Measurements from ENCODE around the gene CEP20.
"Not testable (repeated sequence)": the region's sequence is repeated elsewhere in the genome, so short reads cannot be mapped to it uniquely, and the experiment has no call there.

The CEP20 gene

DNA sequence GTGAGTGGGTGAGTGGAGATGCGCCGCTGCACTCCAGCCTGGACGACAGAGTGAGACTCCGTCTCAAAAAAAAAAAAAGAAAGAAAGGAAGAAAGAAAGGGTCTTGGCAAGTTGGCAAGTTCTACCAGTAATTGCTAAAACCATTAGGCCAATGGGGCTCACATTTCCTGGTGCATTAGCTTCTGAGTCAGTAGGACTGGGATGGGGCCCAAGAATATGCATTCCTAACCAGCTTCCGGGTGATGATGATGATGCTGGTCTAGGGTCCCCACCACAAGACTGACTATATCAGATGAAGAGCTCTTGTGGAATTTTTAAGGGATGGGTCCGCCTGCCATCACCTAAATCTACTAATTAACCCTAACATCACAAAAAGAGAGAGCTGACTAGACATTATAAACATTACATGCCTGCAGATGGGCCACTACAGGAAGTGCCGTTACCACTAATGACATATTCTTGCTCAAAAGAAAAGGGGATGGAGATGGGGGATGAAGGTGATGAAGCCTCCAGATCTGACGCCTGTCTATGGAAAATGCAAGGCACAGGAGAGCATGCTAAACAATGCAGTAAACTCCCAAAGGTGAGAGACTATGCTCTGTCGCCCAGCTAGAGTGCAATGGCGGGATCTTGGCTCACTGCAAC is 44.6 kb downstream of the CEP20 start:
- H3K27ac ChIP-seq: no peak overlapping the region
- no peak overlapping the region for H3K4me3 ChIP-seq (ENCODE audit: low read depth, low read length)
- TF ChIP-seq, protein P1, sequence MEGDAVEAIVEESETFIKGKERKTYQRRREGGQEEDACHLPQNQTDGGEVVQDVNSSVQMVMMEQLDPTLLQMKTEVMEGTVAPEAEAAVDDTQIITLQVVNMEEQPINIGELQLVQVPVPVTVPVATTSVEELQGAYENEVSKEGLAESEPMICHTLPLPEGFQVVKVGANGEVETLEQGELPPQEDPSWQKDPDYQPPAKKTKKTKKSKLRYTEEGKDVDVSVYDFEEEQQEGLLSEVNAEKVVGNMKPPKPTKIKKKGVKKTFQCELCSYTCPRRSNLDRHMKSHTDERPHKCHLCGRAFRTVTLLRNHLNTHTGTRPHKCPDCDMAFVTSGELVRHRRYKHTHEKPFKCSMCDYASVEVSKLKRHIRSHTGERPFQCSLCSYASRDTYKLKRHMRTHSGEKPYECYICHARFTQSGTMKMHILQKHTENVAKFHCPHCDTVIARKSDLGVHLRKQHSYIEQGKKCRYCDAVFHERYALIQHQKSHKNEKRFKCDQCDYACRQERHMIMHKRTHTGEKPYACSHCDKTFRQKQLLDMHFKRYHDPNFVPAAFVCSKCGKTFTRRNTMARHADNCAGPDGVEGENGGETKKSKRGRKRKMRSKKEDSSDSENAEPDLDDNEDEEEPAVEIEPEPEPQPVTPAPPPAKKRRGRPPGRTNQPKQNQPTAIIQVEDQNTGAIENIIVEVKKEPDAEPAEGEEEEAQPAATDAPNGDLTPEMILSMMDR (IDR thresholded peaks at IDR 0.05; ENCODE audit: low read depth, low read length): no peak
- H3K9me3 ChIP-seq (ENCODE audit: severe bottlenecking): no peaks in the 10 kb centered on the region
- no peak for DNase-seq
- no peaks in the 10 kb centered on the region for H3K27me3 ChIP-seq (ENCODE audit: insufficient read depth, low read depth, severe bottlenecking)
- H3K36me3 ChIP-seq: no peaks in the 10 kb centered on the region

DNA sequence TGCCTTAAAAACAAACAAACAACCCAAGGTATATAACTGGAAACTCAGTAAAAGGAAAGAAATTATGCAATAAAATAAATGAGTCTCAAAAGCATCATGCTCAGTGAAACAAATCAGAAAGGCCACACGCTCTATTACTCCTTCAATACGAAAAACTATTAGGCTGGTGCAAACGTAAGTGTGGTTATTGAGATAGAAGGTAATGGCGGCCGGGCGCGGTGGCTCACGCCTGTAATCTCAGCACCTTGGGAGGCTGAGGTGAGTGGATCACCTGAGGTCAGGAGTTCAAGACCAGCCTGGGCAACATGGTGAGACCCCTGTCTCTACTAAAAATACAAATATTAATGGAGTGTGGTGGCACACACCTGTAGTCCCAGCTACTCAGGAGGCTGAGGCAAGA is 49.2 kb downstream of the CEP20 start:
- not testable (repeated sequence) for H3K27me3 ChIP-seq (ENCODE audit: insufficient read depth, low read depth, severe bottlenecking); H3K27ac ChIP-seq; DNase-seq; H3K9me3 ChIP-seq (ENCODE audit: severe bottlenecking); H3K36me3 ChIP-seq; H3K4me3 ChIP-seq (ENCODE audit: low read depth, low read length)

DNA sequence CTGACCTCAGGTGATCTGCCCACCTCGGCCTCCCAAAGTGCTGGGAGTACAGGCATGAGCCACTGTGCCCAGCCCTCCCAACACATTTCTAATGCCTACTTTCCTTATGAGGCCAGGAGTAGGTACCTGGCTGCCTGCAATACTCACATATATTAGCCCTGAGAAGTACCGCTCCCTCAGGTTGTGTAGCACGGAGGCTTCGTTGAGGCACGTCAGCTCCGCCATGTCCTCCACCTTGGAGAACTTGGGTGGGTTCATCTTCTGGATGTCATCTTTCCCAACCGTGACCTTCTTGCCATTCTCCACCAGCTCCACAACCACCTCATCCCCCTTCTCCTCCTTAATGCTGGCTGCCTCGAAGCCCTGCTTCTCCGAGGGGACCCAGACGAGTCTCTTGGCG is 50.6 kb downstream of the CEP20 start:
- no peak overlapping the region for H3K27ac ChIP-seq
- TF ChIP-seq, protein P1 (IDR thresholded peaks at IDR 0.05; ENCODE audit: low read depth, low read length): no peak
- no peaks in the 10 kb centered on the region for H3K9me3 ChIP-seq (ENCODE audit: severe bottlenecking)
- H3K4me3 ChIP-seq (ENCODE audit: low read depth, low read length): no peak overlapping the region
- H3K36me3 ChIP-seq: no peaks in the 10 kb centered on the region
- DNase-seq: no peak
- H3K27me3 ChIP-seq (ENCODE audit: insufficient read depth, low read depth, severe bottlenecking): no peaks in the 10 kb centered on the region

DNA sequence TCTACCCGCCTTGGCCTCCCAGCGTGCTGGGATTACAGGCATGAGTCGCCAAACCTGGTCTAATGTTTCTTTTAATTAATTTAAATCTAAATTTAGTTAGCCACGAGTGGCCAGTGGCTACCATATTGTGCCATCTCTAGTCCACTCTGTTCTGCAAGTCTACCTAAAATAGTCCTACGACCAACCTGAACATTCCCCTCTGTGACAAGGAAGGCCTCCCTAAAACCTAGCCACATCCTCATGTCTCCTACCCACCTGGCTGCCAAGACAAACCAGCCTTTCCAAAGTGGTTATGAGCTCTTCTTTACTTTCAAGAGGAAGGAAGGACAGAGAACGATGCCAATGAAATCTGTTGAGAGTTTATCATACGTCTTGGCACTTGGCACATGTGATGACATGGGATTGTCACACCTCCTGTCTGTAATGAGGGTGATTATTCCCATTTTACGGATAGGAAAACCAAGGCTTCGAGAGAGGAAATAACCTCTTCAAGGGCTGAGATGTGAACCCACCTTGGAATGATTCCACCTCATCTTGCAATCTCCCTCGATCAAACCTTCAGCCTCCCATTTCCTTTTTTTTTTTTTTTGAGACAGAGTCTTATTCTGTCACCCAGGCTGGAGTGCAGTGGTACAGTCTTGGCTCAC is 51.3 kb downstream of the CEP20 start:
- Histone ChIP-seq H3K9me3 (ENCODE audit: severe bottlenecking) (no peaks in the 10 kb centered on the region), H3K36me3 (no peaks in the 10 kb centered on the region), H3K27ac (no peak overlapping the region), H3K4me3 (ENCODE audit: low read depth, low read length) (no peak overlapping the region), H3K27me3 (ENCODE audit: insufficient read depth, low read depth, severe bottlenecking) (no peaks in the 10 kb centered on the region)
- DNase-seq: no peak
- TF ChIP-seq, protein P1 (IDR thresholded peaks at IDR 0.05; ENCODE audit: low read depth, low read length): no peak

DNA sequence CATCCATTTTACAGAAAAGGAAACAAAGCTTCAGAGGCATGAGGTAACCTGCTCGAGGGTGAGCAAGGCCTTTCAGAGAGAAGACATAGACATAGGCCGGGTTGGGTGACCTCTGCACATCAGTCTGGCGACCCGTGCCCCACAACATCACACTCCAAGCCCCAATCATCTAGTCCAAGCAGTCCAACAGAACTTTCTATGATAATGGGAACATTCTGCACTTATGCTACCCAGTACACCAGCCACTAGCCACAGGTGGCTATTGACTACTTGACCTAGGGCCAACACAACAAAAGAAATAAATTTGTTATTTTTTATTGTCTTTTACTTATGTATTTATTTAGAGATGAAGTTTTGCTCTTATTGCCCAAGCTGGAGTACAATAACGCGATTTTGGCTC is 52.3 kb downstream of the CEP20 start:
- no peak for DNase-seq
- Histone ChIP-seq H3K4me3 (ENCODE audit: low read depth, low read length) (no peak overlapping the region), H3K9me3 (ENCODE audit: severe bottlenecking) (no peaks in the 10 kb centered on the region), H3K27ac (no peak overlapping the region), H3K27me3 (ENCODE audit: insufficient read depth, low read depth, severe bottlenecking) (no peaks in the 10 kb centered on the region), H3K36me3 (no peaks in the 10 kb centered on the region)
- TF ChIP-seq, protein P1 (IDR thresholded peaks at IDR 0.05; ENCODE audit: low read depth, low read length): no peak

DNA sequence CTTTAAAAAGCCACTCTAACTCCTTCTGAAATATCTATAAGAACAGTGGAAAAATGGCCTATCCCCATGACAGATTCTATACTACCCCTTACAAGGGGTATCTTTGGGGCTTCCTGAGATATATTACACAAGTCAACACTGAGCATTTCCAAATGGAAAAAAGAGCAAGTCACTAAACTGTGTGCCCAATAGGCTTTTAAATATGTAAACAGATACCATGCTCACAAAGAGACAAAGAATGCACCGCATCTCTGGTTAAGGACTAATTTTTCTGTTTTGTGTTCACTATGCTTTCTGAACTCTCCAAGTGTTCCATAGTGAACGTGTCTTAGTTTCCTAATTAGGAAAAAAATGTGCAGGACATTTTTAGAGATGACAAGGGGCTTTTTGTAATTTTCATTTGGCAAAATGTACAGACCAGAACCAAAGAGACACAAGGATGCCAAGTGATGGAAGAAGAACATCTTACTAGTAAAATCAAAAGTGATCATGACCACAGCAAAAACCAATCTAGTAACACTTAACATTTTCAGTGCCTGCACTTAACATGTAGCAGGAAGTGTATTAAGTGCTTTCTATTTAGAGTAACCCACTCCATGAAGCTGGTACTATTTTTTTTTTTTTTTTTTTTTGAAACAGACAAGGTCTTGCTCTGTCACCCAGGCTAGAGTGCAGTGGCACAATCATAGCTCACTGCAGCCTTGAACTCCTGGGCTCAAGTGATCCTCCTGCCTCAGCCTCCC is 53.1 kb downstream of the CEP20 start:
- H3K27me3 ChIP-seq (ENCODE audit: insufficient read depth, low read depth, severe bottlenecking): no peaks in the 10 kb centered on the region
- H3K4me3 ChIP-seq (ENCODE audit: low read depth, low read length): no peak overlapping the region
- DNase-seq: no peak
- no peak overlapping the region for H3K27ac ChIP-seq
- H3K36me3 ChIP-seq: no peaks in the 10 kb centered on the region
- H3K9me3 ChIP-seq (ENCODE audit: severe bottlenecking): no peaks in the 10 kb centered on the region
- TF ChIP-seq, protein P1 (IDR thresholded peaks at IDR 0.05; ENCODE audit: low read depth, low read length): no peak
